OCI-LY3 (cell line): ENCODE measurements around the gene SCLY.

Experiments
- CTCF ChIP-seq: fragments of 200-600, 300-600 bp; sonication (generic); IDR thresholded peaks from 2 replicates; pipeline ENCODE4 v1.5.1; 2014; ENCODE audit warnings: antibody characterized with exemption, low read length, low read depth
- EZH2phosphoT487 ChIP-seq: fragments of 200-600 bp; shearing (Covaris generic); IDR thresholded peaks from 2 replicates; pipeline ENCODE4 v1.6.1; 2018; ENCODE audit warnings: antibody characterized with exemption, mixed run types, low read depth

- no peak for TF ChIP-seq CTCF
- TF ChIP-seq EZH2phosphoT487 = no peak
Measured at GRCh38 chr2:238104226-238104690, 43.5 kb downstream of the SCLY start.
